Placental epithelial cell (primary cell): ENCODE results near the gene MRGPRD. TPM values are rescaled to one million over a fixed set of nuclear protein-coding genes. Genes with fewer than 3 reads are reported as not detected.

Experiments
- total RNA-seq: library from RNA; depleted of rRNA; stranded (reverse); fragments of >200 nt; gene quantifications from 2 replicates; pipeline ENCODE4 v1.2.3, GENCODE V29; 2012

The MRGPRD gene
- not detected in 2 replicates for total RNA-seq

GRCh38 chr11:68980776-68981065, at the start of gene MRGPRD:
TSS of gene MRGPRD (minus strand) at chr11:68980986. CDS start at chr11:68980986, 0 bp downstream.

GRCh38 chr11:69013009-69013951, 32.5 kb upstream of the MRGPRD start, which contains the start of gene MRGPRF:
TSS of gene MRGPRF (minus strand) at chr11:69013246. CDS start at chr11:69009901, 3,345 bp downstream.

Other genes with a start within 250 kb of the MRGPRD start
- 4.7 and 5.6 TPM in 2 replicates for gene TESMIN, start 229.5 kb downstream of the MRGPRD start, total RNA-seq
- gene CPT1A, start 139.1 kb downstream of the MRGPRD start, total RNA-seq: 20.9 and 28.7 TPM in 2 replicates
- 30.6 and 50.3 TPM in 2 replicates for gene MRPL21, start 77.2 kb downstream of the MRGPRD start, total RNA-seq
- 10.1 and 13.3 TPM in 2 replicates for gene IGHMBP2, start 77.1 kb downstream of the MRGPRD start, total RNA-seq
- gene MRGPRF, start 32.3 kb upstream of the MRGPRD start, total RNA-seq: 3.7 and 5.1 TPM in 2 replicates
- 10.6 and 12.2 TPM in 2 replicates for gene TPCN2, start 67.9 kb upstream of the MRGPRD start, total RNA-seq
- gene SMIM38, start 174.9 kb upstream of the MRGPRD start, total RNA-seq: 0.39 TPM in 1 of 2 replicates, not detected in the other